ENCODE data around the gene PXK. TPM values are rescaled to one million over a fixed set of nuclear protein-coding genes. Genes with fewer than 3 reads are reported as not detected.
"Not testable (repeated sequence)": the region's sequence is repeated elsewhere in the genome, so short reads cannot be mapped to it uniquely, and the experiment has no call there.

The PXK gene
- 43.4 and 48.1 TPM in 2 replicates for total RNA-seq

GRCh38 chr3:58332575-58333188 is at the start of gene PXK:
Gene PXK, plus strand, starts transcription at chr3:58332892. Its CDS starts 97 bp downstream, at chr3:58332989.
- no peaks in the 10 kb centered on the region for H3K9me3 Mint-ChIP-seq
- H3K4me3 Mint-ChIP-seq, result peak within 1 kb of the TSS; percentile 100
- H3K27ac Mint-ChIP-seq, result peak within 1 kb of the TSS; percentile 99
- H3K27me3 Mint-ChIP-seq (ENCODE audit: insufficient read depth), result no peaks in the 10 kb centered on the region
- H3K36me3 Mint-ChIP-seq (ENCODE audit: low read depth), result peaks cover 15% of the 10 kb centered on the region
- DNase-seq (ENCODE audit: low spot score), result peak; percentile 83
- H3K4me1 Mint-ChIP-seq (ENCODE audit: low read depth), result peaks cover 48% of the 10 kb centered on the region
- intact Hi-C loops (cut with micrococcal nuclease), result loop anchor here (1.0 to 5.0 kb wide), 6 partner anchors 8 to 1410 kb away; no protein-coding TSS in a partner anchor

DNA sequence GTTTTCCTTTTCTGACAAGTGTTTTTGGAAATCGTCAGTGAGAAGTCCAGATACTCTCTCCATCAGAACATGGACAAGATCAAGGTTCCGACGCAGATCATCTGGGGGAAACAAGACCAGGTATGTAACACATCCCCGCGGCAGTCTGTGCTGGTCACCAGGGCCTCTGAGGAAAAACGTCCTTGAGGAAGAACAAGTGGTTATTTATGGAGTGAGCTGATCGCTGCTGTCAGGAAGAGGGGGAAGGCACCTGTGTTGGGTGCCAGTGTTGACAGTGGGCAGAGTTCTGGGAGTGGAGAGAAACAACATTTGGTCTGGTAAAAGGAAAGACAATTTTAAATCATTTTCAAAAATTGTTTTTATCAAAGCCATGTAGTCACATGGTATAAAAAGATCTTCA is 47.4 kb upstream of the PXK start:
- H3K27me3 Mint-ChIP-seq (ENCODE audit: insufficient read depth), result no peaks in the 10 kb centered on the region
- peaks cover 9% of the 10 kb centered on the region for H3K36me3 Mint-ChIP-seq (ENCODE audit: low read depth)
- H3K4me3 Mint-ChIP-seq, result no peak overlapping the region
- intact Hi-C loops (cut with micrococcal nuclease), result no loop called here
- no peaks in the 10 kb centered on the region for H3K9me3 Mint-ChIP-seq
- H3K4me1 Mint-ChIP-seq (ENCODE audit: low read depth), result no peaks in the 10 kb centered on the region
- no peak overlapping the region for H3K27ac Mint-ChIP-seq
- no peak for DNase-seq (ENCODE audit: low spot score)

DNA sequence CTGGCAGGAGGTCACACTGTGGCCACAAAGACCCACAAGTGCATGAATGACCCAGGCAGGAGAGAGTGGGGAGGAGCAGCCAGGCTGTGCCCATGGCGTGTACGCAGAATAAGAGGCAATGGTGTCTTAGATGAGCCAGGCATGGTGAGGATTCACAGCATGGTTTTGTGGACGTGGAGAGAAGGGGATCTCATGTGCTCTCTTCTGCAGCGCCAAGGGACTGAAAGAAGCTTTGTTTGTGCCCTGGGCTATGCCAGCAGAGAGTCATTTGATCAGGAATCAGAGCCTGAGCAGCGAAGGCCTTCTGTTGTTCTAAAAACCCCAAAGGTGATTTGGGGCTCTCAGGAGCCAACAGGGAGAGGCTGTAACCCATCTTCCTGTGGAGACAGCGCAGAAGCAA is 45.3 kb upstream of the PXK start:
- no peak overlapping the region for H3K4me3 Mint-ChIP-seq
- H3K4me1 Mint-ChIP-seq (ENCODE audit: low read depth), result no peaks in the 10 kb centered on the region
- no peaks in the 10 kb centered on the region for H3K27me3 Mint-ChIP-seq (ENCODE audit: insufficient read depth)
- no peak overlapping the region for H3K27ac Mint-ChIP-seq
- H3K9me3 Mint-ChIP-seq, result no peaks in the 10 kb centered on the region
- H3K36me3 Mint-ChIP-seq (ENCODE audit: low read depth), result peaks cover 5% of the 10 kb centered on the region
- intact Hi-C loops (cut with micrococcal nuclease), result no loop called here
- no peak for DNase-seq (ENCODE audit: low spot score)

- Mint-ChIP-seq H3K27me3 (ENCODE audit: insufficient read depth) (no peaks in the 10 kb centered on the region), H3K27ac (no peak overlapping the region), H3K36me3 (ENCODE audit: low read depth) (peaks cover 5% of the 10 kb centered on the region), H3K4me1 (ENCODE audit: low read depth) (no peaks in the 10 kb centered on the region), H3K4me3 (no peak overlapping the region), H3K9me3 (no peaks in the 10 kb centered on the region)
- intact Hi-C loops (cut with micrococcal nuclease), result no loop called here
- no peak for DNase-seq (ENCODE audit: low spot score)
Observed at GRCh38 chr3:58288011-58288728, 44.5 kb upstream of the PXK start.

DNA sequence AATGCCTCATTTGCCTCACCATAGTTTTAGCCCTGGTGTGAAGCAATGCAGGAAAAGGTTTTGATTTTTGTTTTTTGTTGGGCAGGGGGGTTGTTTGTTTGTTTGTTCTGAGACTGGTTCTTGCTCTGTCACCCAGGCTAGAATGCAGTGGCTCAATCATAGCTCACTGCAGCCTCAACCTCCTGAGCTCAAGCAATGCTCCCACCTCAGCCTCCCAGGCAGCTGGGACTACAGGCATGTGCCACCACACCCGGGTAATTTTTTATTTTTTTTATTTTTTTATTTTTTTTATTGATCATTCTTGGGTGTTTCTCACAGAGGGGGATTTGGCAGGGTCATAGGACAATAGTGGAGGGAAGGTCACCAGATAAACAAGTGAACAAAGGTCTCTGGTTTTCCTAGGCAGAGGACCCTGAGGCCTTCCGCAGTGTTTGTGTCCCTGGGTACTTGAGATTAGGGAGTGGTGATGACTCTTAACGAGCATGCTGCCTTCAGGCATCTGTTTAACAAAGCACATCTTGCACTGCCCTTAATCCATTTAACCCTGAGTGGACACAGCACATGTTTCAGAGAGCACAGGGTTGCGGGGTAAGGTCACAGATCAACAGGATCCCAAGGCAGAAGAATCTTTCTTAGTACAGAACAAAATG is 43.6 kb upstream of the PXK start:
- DNase-seq (ENCODE audit: low spot score); H3K27ac Mint-ChIP-seq; H3K36me3 Mint-ChIP-seq (ENCODE audit: low read depth); H3K9me3 Mint-ChIP-seq; intact Hi-C loops (cut with micrococcal nuclease); H3K4me3 Mint-ChIP-seq; H3K27me3 Mint-ChIP-seq (ENCODE audit: insufficient read depth); H3K4me1 Mint-ChIP-seq (ENCODE audit: low read depth): not testable (repeated sequence)

DNA sequence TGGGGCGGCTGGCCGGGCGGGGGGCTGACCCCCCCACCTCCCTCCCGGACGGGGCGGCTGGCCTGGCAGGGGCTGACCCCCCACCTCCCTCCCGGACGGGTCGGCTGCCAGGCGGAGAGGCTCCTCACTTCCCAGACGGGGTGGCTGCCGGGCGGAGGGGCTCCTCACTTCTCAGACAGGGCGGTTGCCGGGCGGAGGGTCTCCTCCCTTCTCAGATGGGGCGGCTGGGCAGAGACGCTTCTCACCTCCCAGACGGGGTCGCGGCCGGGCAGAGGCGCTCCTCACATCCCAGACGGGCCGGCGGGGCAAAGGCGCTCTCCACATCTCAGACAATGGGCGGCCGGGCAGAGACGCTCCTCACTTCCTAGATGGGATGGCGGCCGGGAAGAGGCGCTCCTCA is 42.2 kb upstream of the PXK start:
- H3K9me3 Mint-ChIP-seq; H3K27ac Mint-ChIP-seq; intact Hi-C loops (cut with micrococcal nuclease); DNase-seq (ENCODE audit: low spot score); H3K36me3 Mint-ChIP-seq (ENCODE audit: low read depth); H3K27me3 Mint-ChIP-seq (ENCODE audit: insufficient read depth); H3K4me3 Mint-ChIP-seq; H3K4me1 Mint-ChIP-seq (ENCODE audit: low read depth): not testable (repeated sequence)

DNA sequence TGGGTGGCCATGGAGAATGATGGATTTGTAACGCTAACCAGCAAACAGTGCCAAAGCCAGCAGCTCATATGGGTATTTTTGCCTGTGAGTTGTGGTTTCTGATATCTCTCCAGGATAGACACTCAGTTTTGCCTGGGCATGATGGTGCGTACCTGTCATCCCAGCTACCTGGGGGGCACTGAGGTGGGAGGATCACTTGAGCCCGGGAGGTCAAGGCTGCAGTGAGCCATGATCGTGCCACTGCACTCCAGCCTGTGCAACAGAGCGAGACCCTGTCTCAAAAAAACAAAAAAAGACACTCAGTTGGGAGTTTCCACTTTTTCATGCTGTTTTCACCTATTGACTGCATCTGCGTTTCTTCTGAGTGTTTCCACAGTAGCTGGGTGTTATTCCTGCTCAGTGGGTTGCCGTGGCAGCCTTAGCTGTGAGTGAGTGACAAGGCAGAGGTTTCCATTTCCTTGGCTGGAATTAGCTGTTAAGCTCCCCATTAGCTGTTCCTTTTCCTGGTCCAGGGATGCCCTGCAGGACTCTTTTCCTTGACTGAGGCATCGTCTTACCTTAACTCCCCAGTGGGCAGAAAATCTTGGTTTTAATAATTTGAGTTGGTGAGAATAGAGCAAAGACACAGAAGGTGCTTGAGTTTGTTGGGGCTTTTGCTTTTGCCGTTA is 40.9 kb upstream of the PXK start:
- no peaks in the 10 kb centered on the region for H3K27me3 Mint-ChIP-seq (ENCODE audit: insufficient read depth)
- intact Hi-C loops (cut with micrococcal nuclease), result no loop called here
- H3K36me3 Mint-ChIP-seq (ENCODE audit: low read depth), result no peaks in the 10 kb centered on the region
- no peak overlapping the region for H3K27ac Mint-ChIP-seq
- no peaks in the 10 kb centered on the region for H3K4me1 Mint-ChIP-seq (ENCODE audit: low read depth)
- H3K9me3 Mint-ChIP-seq, result no peaks in the 10 kb centered on the region
- H3K4me3 Mint-ChIP-seq, result no peak overlapping the region
- no peak for DNase-seq (ENCODE audit: low spot score)

GRCh38 chr3:58292866-58293265 is 39.8 kb upstream of the PXK start:
- intact Hi-C loops (cut with micrococcal nuclease), result no loop called here
- no peaks in the 10 kb centered on the region for H3K27me3 Mint-ChIP-seq (ENCODE audit: insufficient read depth)
- no peak overlapping the region for H3K27ac Mint-ChIP-seq
- no peak for DNase-seq (ENCODE audit: low spot score)
- no peaks in the 10 kb centered on the region for H3K36me3 Mint-ChIP-seq (ENCODE audit: low read depth)
- H3K9me3 Mint-ChIP-seq, result no peaks in the 10 kb centered on the region
- no peaks in the 10 kb centered on the region for H3K4me1 Mint-ChIP-seq (ENCODE audit: low read depth)
- H3K4me3 Mint-ChIP-seq, result no peak overlapping the region

DNA sequence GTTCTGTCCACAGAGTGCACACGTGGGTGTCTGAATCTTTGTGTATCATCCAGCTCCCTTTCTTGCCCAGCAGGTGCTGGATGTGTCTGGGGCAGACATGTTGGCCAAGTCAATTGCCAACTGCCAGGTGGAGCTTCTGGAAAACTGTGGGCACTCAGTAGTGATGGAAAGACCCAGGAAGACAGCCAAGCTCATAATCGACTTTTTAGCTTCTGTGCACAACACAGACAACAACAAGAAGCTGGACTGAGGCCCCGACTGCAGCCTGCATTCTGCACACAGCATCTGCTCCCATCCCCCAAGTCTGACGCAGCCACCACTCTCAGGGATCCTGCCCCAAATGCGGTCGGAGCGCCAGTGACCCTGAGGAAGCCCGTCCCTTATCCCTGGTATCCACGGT is 39.2 kb upstream of the PXK start:
- Mint-ChIP-seq H3K27ac (no peak overlapping the region), H3K4me1 (ENCODE audit: low read depth) (no peaks in the 10 kb centered on the region)
- no peak for DNase-seq (ENCODE audit: low spot score)

GRCh38 chr3:58296269-58296668 is 36.4 kb upstream of the PXK start:
- intact Hi-C loops (cut with micrococcal nuclease), result no loop called here
- H3K27me3 Mint-ChIP-seq (ENCODE audit: insufficient read depth), result peaks cover 13% of the 10 kb centered on the region
- no peaks in the 10 kb centered on the region for H3K36me3 Mint-ChIP-seq (ENCODE audit: low read depth)
- no peak for DNase-seq (ENCODE audit: low spot score)
- no peaks in the 10 kb centered on the region for H3K4me1 Mint-ChIP-seq (ENCODE audit: low read depth)
- peaks cover 1% of the 10 kb centered on the region for H3K9me3 Mint-ChIP-seq
- no peak overlapping the region for H3K4me3 Mint-ChIP-seq
- H3K27ac Mint-ChIP-seq, result no peak overlapping the region

More for the DNA sequence above, 39.2 kb upstream of the PXK start:
- H3K4me3 Mint-ChIP-seq, result no peak overlapping the region
- peaks cover 3% of the 10 kb centered on the region for H3K27me3 Mint-ChIP-seq (ENCODE audit: insufficient read depth)
- no peaks in the 10 kb centered on the region for H3K9me3 Mint-ChIP-seq
- H3K36me3 Mint-ChIP-seq (ENCODE audit: low read depth), result no peaks in the 10 kb centered on the region
- intact Hi-C loops (cut with micrococcal nuclease), result no loop called here

DNA sequence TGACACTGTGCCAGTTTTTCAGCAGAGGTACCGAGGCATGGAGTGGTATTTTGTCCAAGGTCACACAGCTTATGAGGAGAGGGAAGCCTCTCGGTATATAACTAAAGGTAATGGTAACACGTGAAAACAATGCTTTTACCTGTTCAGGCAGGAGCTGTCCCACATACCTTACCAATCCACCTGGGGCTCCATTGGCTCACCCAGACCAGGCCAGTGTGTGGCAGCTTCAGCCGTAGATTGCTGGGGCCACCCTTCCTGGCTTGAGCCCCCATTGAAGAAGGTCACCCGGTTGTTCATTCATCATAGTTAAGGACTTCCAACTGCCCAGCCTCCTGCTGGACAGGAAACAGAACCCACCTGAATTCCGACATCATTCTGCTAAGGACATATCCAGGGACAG is 35.8 kb upstream of the PXK start:
- peaks cover 19% of the 10 kb centered on the region for H3K27me3 Mint-ChIP-seq (ENCODE audit: insufficient read depth)
- no peaks in the 10 kb centered on the region for H3K36me3 Mint-ChIP-seq (ENCODE audit: low read depth)
- H3K4me3 Mint-ChIP-seq, result no peak overlapping the region
- intact Hi-C loops (cut with micrococcal nuclease), result no loop called here
- no peaks in the 10 kb centered on the region for H3K4me1 Mint-ChIP-seq (ENCODE audit: low read depth)
- no peak for DNase-seq (ENCODE audit: low spot score)
- H3K9me3 Mint-ChIP-seq, result peaks cover 7% of the 10 kb centered on the region
- no peak overlapping the region for H3K27ac Mint-ChIP-seq

- H3K9me3 Mint-ChIP-seq, result peaks cover 8% of the 10 kb centered on the region
- intact Hi-C loops (cut with micrococcal nuclease), result no loop called here
- no peaks in the 10 kb centered on the region for H3K4me1 Mint-ChIP-seq (ENCODE audit: low read depth)
- H3K27me3 Mint-ChIP-seq (ENCODE audit: insufficient read depth), result peaks cover 24% of the 10 kb centered on the region
- H3K27ac Mint-ChIP-seq, result no peak overlapping the region
- DNase-seq (ENCODE audit: low spot score), result no peak
- H3K36me3 Mint-ChIP-seq (ENCODE audit: low read depth), result no peaks in the 10 kb centered on the region
- H3K4me3 Mint-ChIP-seq, result no peak overlapping the region
Observed at GRCh38 chr3:58298190-58298589, 34.5 kb upstream of the PXK start.

DNA sequence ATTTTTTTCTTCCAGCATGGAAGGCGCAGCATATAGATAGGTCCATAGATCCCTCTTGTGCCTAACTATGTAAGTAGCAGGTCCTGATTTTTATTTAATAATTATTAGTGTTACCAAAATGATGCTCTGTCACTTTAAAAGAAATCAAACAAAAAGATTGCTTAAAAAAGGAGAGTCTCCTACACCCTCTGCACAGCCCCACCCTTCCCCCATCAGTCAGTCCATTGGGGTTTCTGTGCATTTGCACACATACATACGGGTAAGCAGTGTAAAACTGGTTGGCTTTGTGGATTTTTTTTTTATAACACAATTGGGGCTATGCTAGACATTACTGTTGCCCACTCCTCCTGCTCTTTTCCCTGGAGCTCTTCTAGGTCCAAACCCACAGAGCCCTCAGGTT is 33.6 kb upstream of the PXK start:
- no peak overlapping the region for H3K27ac Mint-ChIP-seq
- H3K27me3 Mint-ChIP-seq (ENCODE audit: insufficient read depth), result peaks cover 25% of the 10 kb centered on the region
- no peaks in the 10 kb centered on the region for H3K36me3 Mint-ChIP-seq (ENCODE audit: low read depth)
- DNase-seq (ENCODE audit: low spot score), result no peak
- peaks cover 8% of the 10 kb centered on the region for H3K9me3 Mint-ChIP-seq
- intact Hi-C loops (cut with micrococcal nuclease), result no loop called here
- H3K4me3 Mint-ChIP-seq, result no peak overlapping the region
- no peaks in the 10 kb centered on the region for H3K4me1 Mint-ChIP-seq (ENCODE audit: low read depth)

All from activated T-helper 1 cell treated with anti-CD3 and anti-CD28 coated beads, Interleukin-12 subunit alpha, Interleukin-12 subunit beta, Interleukin-2, Interleukin-4 antibody, amounts not matched to agents 30 ng/mL and 10 ng/mL and 1 ng/mL, durations not matched to agents 14 hours and 24 hours and 36 hours (primary cell).